CD4-positive, alpha-beta T cell treated with Interferon gamma for 1 hour (primary cell): ENCODE results near the gene SCMH1.
"Not testable (repeated sequence)": the region's sequence is repeated elsewhere in the genome, so short reads cannot be mapped to it uniquely, and the experiment has no call there.

Experiments used
- DNase-seq: peaks from one replicate; pipeline ENCODE4 v3.0.0-alpha.2; 2020

SCMH1 gene

DNA sequence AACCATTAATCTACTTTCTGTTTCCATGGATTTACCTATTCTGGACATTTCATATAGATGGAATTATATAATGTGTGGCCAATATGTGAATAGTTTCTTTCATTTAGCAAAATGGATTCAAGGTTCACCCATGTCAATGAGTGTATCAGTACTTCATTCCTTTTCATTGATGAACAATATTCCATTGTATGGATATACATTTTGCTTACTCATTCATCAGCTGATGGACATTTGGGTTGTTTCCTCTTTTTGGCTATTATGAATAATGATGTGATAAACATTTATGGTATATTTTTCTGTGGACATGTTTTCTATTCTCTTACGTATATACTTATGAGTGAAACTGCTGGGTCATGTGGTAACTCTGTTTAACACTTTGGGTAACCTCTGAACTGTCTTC lies 97.8 kb downstream of the SCMH1 start:
- DNase-seq, result no peak

DNA sequence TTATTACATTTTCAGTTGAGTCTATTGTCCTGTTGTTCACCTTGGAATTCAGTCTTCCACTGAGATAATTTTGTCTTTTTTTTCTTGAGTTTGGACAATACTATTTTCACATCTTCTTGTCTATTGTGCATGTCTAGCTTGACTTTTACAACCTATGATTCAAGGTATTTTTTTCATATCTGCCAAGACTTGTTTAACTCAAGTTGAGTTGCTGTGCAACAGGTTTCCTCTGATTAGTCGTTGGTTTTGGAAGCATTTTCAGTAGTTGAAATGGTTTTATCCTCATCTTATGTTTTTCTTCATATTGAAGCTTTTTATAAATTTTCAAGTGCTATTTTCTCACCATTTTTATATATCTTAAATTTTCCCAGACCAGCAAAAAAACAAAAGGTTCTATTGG lies 103.6 kb downstream of the SCMH1 start:
- no peak for DNase-seq

DNA sequence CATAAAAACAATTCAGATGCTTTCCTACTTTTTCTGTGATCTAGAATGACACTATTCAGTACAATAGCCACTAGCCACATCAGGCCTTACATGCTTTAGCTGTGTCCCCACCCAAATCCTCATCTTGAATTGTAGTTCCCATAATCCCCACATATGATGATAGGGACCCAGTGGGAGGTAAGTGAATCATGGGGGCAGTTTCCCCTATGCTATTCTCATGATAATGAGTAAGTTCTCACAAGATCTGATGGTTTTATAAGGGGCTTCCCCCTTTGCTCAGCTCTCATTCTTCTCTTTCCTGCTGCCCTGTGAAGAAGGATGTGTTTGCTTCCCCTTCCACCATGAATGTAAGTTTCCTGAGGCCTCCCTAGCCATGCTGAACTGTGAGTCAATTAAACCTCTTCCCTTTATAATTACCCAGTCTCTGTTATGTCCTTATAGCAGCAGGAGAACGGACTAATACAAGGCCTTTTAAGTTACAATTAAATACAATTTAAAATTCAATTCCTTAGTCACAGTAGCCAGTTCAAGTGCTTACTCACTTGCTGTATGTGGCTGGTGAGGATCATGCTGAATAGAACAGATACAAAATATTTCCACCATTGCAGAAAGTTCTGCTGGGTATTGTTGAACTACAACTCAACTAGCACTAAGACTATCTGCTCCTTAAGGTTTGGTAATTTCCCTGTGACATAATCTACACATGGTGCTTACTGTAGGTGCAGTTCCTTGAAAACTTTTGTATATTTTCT lies 106.7 kb downstream of the SCMH1 start:
- DNase-seq, result no peak

DNA sequence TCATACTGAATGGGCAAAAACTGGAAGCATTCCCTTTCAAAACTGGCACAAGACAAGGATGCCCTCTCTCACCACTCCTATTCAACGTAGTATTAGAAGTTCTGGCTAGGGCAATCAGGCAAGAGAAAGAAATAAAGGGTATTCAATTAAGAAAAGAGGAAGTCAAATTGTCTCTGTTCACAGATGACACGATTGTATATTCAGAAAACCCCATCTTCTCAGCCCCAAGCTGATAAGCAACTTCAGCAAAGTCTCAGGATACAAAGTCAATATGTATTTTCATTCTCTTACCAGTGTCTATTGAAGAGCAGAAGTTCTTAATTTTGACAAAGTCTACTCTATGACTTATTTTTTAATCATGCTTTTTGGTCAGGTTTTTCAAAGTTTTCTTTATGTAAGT lies 107.8 kb downstream of the SCMH1 start:
- DNase-seq, result not testable (repeated sequence)

DNA sequence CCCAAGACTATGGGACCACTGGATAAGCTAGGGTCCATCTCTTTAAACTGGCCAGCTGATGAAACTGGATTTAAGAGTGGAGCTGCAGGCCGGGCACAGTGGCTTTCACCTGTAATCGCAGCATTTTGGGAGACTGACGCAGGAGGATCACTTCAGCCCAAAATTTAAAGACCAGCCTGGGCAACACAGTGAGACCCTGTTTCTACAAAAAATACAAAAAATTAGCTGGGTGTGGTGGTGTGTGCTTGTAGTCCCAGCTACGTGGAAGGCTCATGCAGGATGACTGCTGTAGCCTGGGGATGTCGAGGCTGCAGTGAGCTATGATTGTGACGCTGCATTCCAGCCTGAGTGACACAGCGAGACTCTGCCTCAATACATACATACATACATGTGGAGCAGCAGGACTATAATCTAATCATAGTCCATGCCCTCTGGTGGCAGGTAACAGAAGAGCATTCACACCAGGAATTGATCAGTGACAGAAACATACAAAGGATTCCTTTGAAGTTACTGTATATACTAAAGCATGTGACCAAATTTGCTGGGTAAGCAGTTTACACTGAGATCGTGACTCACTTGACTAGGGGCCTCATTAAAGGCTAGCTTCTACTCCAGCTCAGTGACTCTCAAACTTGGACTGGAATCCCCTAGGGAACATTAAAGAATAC lies 119.1 kb downstream of the SCMH1 start:
- no peak for DNase-seq

DNA sequence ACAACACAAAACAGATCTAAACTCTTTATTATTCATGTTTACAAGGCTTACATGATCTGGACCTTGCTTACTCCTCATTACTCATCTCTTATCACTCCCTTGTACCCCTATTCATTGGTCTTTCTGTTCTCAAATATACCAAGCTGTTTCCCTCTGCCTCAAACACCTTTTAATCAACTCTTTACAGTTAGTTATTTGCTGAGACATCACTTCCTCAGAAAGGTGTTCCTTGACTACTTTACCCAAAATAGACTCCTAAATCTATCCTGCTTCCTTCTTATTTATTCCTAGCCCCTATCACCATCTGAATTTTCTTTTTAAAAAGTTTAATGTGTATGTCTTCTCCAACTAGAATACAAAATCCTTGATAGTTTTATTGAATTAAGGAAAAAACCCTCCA lies 120.0 kb downstream of the SCMH1 start:
- DNase-seq, result no peak

DNA sequence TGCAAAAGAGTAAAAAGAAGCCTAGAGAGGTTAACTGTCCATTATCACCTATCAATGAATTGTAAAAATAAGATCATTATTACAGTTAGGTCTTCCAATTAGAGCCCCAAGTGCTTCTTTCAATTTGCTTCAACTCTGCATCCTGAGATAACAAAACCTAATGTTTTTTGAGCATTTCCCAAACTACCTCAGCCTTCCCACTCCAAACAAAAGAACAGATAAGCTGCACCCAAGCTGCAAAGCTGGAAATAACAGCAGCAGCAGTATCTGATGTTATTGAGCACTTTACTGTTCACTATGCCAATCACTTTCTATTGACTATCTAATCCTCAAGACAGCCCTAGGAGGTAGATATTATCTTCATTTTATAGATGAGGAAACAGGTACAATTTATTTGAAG lies 123.5 kb downstream of the SCMH1 start:
- DNase-seq, result no peak

DNA sequence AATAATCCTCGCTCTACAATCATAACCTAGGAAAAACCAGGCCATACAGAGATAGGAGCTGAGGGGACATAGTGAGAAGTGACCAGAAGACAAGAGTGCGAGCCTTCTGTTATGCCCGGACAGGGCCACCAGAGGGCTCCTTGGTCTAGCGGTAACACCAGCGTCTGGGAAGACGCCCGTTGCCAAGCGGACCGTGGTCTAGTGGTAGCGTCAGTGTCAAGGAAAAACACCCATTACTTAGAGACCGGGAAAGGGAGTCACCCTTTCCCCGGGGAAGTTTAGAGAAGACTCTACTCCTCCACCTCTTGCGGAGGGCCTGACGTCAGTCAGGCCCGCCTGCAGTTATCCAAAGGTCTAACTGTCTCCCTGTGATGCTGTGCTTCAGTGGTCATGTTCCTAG lies 124.9 kb downstream of the SCMH1 start:
- not testable (repeated sequence) for DNase-seq

DNA sequence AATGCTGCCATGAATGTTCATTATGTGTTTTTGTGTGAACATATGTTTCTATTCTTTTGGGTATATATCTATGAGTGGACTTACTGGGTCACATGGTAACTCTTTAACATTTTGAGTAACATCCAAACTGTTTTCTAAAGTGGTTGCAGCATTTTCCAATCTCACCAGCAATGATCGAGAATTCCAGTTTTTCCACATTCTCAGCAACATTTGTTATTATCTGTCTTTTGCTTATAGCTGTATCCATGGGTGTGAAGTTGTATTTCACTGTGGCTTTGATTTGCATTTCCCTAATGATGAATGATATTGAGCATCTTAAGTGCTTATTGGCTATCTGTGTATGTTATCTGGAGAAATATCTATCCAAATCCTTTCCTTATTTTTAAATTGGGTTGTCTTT lies 131.4 kb downstream of the SCMH1 start:
- no peak for DNase-seq

DNA sequence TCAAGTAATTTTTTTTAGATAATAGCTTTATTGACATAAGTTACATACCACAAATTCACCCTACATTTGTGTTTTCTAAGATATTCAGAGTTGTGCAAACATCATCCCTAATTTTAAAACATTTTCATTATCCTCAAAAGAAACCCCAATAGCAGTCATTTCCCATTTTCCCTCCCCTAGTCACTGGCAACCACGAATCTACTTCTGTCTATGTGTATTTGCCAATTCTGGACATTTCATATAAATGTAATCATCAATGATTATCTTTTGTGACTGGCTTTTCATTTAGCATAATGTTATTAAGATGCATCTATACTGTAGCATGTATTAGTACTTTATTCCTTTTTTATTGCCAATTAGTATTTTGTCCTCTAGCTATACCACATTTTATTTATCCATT lies 131.8 kb downstream of the SCMH1 start:
- no peak for DNase-seq

DNA sequence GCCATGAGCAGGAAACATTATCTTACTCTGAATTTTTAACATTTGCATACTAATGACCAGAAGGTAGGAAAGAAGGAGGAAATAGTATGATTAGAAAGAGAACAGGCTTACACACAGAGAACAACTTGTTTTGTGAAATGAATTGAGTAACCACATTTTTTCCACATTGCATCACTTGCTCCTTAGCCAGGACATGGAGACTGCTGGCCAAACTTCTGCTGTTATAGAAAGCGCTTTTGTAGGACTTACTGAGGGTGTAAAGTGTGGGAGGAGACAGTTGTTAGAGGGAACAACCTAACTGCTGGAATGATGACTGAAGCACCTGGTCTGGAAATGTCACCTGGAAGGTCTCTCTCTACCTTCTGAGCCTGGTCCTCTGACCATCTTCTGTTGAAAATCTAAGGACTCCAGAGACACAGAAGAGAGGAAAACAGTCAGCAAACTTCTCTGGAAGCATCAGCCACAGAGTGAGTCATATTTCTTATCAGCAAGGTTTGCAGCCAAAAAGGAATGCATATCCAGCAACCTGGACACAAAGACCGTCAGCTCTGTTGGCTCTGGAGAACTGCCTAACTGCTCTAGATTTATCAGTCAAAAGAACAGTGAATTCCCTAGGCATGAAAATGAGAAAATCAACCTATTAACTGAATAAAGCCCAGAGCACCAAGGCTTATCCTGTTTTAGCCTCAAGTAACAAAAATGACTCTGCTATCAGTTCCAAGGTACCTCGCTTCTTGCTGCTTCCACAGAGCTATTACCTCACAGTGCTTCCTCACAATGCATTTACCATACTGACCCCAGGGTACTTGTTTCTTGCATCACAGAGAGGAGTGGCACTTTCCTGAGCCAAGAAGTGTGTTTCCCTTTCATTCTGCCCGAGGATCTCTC lies 132.6 kb downstream of the SCMH1 start:
- no peak for DNase-seq

DNA sequence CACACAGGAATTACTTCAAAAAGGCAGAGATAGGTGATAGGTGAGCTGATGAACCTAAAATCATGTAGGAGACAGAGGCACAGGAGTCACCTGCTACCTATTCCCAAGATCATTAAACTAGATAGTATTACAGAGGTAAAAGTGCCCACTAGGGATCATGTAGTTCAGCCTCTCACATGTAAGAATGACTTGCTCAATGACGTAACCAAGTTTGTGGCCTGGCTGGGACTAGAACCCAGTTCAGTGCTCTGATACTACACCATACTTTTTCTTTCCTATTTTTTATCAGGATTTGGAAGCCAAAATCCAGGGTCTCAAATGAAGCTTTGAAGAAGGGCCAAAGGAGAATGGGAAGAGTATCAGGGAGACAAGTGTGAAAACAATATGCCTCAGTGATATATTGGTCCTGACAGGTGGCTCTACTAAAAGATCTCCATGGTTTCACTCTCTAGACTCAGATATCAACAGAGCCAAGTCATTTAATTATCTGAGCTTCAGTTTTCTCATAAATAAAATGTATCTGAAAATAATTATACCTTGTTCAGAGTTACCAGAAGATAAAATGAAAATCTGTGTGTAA lies 133.3 kb downstream of the SCMH1 start:
- no peak for DNase-seq

DNA sequence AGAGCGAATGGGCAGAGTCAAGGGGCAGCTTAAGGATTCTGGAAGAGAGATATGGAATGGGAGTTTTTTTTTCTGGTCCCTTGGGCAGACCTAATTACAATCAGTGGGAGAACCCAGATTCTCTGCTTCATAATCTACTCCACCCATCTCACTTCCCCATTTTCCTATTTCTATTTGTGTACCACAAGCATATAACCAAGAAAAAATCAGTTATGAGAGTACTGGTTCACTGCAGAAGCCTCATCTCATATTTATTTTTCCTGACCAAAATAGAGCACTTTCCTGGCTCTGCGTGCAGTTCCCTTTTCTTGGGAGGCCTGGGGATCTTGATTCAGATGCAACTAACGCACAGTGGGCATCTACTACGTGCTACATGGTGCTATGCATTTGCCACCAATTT lies 138.3 kb downstream of the SCMH1 start:
- DNase-seq, result no peak

DNA sequence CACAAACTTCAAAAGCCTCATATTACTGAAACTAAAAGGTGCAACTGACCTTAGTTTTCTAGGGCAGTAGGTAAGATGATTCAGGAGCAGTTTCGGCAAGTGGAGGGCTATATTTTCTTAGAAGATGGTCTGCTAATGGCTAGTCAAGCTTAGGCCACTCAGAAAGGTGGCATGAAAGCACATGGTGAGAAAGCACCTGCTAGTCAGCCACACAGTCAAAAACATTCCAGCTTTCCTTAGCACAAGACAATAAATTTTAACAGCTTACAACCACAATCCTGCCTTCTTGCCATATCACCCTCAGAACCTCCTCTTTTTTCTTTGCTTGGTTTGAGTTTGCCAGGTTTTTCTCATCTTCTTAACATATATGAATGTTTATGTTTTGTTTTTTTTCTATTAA lies 139.5 kb downstream of the SCMH1 start:
- no peak for DNase-seq

DNA sequence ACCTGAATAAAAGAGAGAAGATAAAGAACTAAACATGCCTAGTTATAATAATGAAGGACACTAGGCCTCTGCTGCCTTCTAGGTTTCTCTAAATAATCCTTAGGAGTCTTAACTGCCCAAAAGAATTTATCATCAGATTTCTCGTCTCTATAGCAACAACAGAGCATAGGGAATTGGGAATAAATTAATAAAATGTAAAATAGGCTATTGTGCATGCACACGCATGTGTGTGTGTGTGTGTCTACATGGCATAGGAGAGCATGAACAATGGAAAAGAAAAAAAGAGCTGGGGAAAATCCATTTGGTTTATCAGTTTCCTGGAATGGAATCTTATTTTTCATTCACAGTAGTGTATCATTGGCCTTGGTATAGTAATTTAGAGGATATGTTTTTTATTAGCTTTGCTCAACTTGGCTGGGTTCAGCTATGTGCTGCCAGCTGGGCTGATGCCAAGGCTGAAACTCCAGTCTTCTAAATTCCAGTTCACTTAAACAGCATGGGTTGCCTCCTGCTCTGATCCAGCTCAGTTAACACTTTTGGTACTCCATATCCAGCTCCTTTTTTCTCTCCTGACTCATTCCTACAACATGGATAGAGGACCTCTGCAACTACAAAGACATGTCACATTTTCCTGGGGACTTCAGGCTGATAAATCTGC lies 140.0 kb downstream of the SCMH1 start:
- DNase-seq, result no peak

DNA sequence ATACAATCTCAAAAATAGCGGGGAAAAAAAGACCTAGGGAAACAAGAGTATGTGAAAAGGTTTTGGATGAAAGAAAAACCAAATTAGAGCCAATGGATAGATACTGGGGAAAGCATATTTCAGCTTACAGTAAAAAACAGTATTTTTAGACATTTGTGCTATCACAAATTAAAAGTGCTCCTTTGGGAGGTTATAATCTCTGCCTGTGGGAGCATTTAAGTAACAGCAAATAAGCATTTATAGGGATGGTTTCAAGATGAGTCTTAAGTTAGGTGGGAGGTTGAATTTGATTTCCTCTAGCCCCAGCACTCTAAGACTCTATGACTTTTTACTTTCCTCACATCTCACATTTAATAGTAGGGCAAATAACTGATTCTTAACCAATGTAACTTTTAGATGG lies 141.0 kb downstream of the SCMH1 start:
- no peak for DNase-seq

DNA sequence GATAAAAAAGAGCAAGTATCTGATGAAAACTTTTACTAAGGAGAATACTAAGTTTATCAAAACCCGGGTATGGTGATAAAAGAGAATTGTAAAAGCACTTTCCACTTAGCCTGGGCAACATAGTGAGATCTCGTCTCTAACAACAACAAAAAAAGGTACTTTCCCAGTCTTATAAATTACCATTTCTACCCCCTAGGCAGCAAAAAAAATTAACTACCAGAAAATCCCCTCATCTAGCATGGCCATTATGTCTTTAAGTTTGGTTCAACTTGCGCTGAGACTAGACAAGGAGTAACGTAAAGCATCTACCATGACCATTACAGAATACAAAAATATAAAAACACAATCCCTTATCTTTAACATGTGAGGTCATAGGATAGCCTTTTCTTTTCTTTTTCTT lies 141.9 kb downstream of the SCMH1 start:
- no peak for DNase-seq

DNA sequence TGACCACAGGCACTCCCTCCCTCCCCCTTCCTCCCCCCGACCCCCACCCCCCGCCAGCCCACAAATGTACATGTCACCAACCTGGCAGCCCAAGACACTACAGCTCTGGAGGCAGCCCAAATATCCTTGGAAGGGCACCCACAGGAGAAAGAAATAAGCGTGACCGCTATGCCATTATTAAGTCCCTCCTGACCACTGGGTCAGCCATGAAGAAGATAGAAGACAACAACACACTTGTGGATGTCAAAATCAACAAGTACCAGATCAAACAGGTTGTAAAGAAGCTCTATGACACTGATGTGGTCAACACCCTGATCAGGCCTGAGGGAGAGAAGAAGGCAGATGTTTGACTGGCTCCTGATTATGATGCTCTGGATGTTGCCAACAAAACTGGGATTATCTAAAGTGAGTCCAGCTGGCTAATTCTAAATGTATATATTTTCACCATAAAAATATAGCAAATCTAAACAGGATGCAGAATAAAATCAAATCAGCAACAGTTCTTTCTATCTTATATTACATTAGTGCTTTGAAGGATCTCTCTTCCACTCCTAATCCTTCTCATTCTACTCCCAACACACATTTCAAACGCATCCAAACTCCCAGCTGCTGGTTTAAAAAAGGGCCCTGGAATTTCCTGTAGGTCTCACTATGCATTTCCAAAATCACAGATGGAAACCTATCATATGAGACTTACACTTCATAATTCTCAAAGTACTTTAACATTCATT lies 143.2 kb downstream of the SCMH1 start:
- DNase-seq, result no peak

DNA sequence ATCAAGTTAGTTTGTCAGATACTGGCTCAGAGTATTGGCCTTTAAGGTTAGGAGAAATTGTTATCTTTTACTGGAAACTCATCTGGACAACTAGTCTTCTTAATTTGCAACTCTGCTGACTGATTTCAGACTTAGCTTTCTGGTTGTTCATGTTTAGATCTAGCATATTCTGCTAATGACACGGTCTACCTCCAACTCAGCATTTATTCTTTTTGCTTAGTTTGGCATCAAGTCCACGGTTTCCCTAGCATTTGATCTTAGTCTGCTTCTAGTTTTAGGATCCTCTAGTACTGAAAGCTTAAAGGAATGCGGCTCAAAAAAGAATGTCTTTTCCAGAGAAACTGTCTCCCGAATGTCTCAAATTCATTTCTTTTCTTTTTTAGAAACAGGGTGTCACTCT lies 145.0 kb downstream of the SCMH1 start:
- no peak for DNase-seq

DNA sequence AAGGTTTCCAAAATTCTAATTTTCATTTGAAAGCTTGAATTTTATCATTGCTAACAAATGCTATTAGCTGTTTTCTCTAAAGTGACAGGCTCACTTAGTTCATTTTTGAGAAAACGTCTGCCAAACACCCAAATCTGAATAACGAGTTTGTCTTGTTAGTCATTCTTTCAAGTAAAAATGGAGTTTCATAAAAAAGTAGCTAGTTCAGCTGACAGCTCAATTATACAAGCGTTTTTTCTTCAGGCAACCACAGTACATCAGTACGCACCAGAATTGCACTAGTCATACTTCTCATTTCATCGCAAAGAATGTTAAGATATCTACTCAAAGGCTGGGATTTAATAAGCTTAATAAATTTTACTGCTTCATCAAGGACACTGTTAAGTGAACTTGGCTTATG lies 148.3 kb downstream of the SCMH1 start:
- DNase-seq, result no peak

DNA sequence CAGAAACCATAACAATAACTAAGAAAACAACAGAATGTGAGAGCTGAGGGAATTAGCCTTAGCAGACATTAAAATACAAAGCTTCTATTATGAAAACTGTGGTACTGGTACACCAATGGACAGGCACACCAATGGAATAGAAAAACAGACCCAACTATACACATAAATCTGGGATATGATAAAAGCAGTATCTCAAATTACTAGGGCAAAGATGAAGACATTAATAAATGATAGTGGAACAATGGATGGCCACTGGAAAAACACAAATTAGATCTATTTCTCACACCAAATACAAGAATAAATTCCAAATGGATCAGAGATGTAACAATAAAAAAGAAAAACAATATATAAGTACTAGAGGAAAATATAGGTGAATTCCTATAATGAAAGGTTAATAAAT lies 155.2 kb downstream of the SCMH1 start:
- no peak for DNase-seq

DNA sequence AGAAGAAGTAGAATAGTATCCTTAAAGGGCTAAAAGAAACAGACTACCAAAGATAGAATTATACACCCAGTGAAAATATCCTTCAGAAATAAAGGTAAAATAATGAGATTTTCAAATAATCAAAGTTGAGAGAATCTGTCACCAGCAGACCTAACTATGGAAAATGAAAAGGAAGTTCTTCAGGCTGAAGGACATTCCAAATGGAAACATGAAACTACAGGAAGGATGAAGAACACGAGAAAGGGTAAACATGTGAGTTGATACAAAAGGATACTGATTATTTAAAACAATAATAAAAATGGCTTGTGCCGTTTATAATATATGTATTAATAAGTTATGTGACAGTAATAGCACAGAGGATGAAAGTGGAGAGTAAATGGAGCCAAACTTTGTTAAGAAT lies 163.5 kb downstream of the SCMH1 start:
- no peak for DNase-seq
